Measurements from ENCODE around the gene FBXO21. TPM values are rescaled to one million over a fixed set of nuclear protein-coding genes. Genes with fewer than 3 reads are reported as not detected.

Gene FBXO21
- total and polyA plus RNA-seq, 2 experiments from 2014 or later = 46.3 to 84.2 TPM

DNA sequence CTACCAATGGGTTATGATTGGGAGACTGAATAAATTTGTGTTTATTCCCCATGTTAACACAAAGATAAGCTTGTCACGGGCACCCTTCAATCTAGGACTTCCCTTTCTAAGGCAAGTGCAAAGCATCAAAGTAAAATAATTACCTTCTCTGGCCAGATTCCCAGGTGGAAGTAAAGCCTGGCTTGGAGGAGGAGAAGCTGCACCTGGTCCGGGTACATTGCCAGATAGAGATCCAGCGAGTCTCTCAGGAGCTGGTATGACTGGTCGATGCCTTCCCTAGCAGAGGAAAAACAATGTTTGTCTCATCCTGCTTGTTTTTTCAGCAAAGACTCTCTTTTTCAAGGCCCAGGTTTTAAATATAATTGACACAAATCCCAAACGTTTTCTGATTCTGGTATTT lies 24.9 kb downstream of the FBXO21 start:
- Histone ChIP-seq H3K36me3 (ENCODE audit: insufficient read depth) (peaks cover 47% of the 10 kb centered on the region), H3K79me2 (replicated peaks; ENCODE audit: insufficient read depth) (0 out of 2 replicates have a peak, but pooled peaks cover 7% of the 10 kb centered on the region), H3K4me2 (no peak overlapping the region), H4K20me1 (replicated peaks; ENCODE audit: insufficient read depth) (peaks cover 7% of the 10 kb centered on the region), H3F3A (replicated peaks; ENCODE audit: low read depth) (no peaks in the 10 kb centered on the region), H3K4me1 (ENCODE audit: insufficient read depth) (no peaks in the 10 kb centered on the region), H3K27ac (ENCODE audit: low read depth) (no peak overlapping the region), H3K9me2 (ENCODE audit: insufficient read depth) (no peaks in the 10 kb centered on the region), H3K27me3 (ENCODE audit: insufficient read depth) (no peaks in the 10 kb centered on the region), H2AFZ (no peak overlapping the region), H3K4me3 (no peak overlapping the region)
- Mint-ChIP-seq H3K27ac (no peak overlapping the region), H3K27me3 (ENCODE audit: insufficient read depth, low read depth, poor library complexity) (peaks cover 7% of the 10 kb centered on the region), H3K36me3 (ENCODE audit: low read depth) (peaks cover 88% of the 10 kb centered on the region), H3K4me3 (no peak overlapping the region), H3K4me1 (no peaks in the 10 kb centered on the region), H3K9me3 (no peaks in the 10 kb centered on the region; the same call in 2 of the 3 replicates)
- DNase-seq (ENCODE audit: low spot score) = no peak
- TF ChIP-seq POLR2AphosphoS5 (IDR thresholded peaks at IDR 0.05; ENCODE audit: low read depth) = no peak
- no peak for TF ChIP-seq ZNF114 (CRISPR knock-in tag; IDR thresholded peaks at IDR 0.05)
- no peak for TF ChIP-seq EZH2phosphoT487 (IDR thresholded peaks at IDR 0.05; ENCODE audit: unreplicated experiment)
- no peak for TF ChIP-seq JUNB (IDR thresholded peaks at IDR 0.05; ENCODE audit: unreplicated experiment)
- TF ChIP-seq, protein P1, sequence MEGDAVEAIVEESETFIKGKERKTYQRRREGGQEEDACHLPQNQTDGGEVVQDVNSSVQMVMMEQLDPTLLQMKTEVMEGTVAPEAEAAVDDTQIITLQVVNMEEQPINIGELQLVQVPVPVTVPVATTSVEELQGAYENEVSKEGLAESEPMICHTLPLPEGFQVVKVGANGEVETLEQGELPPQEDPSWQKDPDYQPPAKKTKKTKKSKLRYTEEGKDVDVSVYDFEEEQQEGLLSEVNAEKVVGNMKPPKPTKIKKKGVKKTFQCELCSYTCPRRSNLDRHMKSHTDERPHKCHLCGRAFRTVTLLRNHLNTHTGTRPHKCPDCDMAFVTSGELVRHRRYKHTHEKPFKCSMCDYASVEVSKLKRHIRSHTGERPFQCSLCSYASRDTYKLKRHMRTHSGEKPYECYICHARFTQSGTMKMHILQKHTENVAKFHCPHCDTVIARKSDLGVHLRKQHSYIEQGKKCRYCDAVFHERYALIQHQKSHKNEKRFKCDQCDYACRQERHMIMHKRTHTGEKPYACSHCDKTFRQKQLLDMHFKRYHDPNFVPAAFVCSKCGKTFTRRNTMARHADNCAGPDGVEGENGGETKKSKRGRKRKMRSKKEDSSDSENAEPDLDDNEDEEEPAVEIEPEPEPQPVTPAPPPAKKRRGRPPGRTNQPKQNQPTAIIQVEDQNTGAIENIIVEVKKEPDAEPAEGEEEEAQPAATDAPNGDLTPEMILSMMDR (conservative IDR thresholded peaks at IDR 0.05; ENCODE audit: low read depth in 2 of 2) = no peak
- no peak for TF ChIP-seq ZNF331 (CRISPR knock-in tag; IDR thresholded peaks at IDR 0.05; ENCODE audit: low read depth)
- no peak for TF ChIP-seq EZH2 (IDR thresholded peaks at IDR 0.05; ENCODE audit: low read depth, unreplicated experiment)
- TF ChIP-seq STAT1 (IDR thresholded peaks at IDR 0.05; ENCODE audit: unreplicated experiment) = no peak
- TF ChIP-seq REST (IDR thresholded peaks at IDR 0.05; ENCODE audit: unreplicated experiment) = no peak
- TF ChIP-seq, protein P2, sequence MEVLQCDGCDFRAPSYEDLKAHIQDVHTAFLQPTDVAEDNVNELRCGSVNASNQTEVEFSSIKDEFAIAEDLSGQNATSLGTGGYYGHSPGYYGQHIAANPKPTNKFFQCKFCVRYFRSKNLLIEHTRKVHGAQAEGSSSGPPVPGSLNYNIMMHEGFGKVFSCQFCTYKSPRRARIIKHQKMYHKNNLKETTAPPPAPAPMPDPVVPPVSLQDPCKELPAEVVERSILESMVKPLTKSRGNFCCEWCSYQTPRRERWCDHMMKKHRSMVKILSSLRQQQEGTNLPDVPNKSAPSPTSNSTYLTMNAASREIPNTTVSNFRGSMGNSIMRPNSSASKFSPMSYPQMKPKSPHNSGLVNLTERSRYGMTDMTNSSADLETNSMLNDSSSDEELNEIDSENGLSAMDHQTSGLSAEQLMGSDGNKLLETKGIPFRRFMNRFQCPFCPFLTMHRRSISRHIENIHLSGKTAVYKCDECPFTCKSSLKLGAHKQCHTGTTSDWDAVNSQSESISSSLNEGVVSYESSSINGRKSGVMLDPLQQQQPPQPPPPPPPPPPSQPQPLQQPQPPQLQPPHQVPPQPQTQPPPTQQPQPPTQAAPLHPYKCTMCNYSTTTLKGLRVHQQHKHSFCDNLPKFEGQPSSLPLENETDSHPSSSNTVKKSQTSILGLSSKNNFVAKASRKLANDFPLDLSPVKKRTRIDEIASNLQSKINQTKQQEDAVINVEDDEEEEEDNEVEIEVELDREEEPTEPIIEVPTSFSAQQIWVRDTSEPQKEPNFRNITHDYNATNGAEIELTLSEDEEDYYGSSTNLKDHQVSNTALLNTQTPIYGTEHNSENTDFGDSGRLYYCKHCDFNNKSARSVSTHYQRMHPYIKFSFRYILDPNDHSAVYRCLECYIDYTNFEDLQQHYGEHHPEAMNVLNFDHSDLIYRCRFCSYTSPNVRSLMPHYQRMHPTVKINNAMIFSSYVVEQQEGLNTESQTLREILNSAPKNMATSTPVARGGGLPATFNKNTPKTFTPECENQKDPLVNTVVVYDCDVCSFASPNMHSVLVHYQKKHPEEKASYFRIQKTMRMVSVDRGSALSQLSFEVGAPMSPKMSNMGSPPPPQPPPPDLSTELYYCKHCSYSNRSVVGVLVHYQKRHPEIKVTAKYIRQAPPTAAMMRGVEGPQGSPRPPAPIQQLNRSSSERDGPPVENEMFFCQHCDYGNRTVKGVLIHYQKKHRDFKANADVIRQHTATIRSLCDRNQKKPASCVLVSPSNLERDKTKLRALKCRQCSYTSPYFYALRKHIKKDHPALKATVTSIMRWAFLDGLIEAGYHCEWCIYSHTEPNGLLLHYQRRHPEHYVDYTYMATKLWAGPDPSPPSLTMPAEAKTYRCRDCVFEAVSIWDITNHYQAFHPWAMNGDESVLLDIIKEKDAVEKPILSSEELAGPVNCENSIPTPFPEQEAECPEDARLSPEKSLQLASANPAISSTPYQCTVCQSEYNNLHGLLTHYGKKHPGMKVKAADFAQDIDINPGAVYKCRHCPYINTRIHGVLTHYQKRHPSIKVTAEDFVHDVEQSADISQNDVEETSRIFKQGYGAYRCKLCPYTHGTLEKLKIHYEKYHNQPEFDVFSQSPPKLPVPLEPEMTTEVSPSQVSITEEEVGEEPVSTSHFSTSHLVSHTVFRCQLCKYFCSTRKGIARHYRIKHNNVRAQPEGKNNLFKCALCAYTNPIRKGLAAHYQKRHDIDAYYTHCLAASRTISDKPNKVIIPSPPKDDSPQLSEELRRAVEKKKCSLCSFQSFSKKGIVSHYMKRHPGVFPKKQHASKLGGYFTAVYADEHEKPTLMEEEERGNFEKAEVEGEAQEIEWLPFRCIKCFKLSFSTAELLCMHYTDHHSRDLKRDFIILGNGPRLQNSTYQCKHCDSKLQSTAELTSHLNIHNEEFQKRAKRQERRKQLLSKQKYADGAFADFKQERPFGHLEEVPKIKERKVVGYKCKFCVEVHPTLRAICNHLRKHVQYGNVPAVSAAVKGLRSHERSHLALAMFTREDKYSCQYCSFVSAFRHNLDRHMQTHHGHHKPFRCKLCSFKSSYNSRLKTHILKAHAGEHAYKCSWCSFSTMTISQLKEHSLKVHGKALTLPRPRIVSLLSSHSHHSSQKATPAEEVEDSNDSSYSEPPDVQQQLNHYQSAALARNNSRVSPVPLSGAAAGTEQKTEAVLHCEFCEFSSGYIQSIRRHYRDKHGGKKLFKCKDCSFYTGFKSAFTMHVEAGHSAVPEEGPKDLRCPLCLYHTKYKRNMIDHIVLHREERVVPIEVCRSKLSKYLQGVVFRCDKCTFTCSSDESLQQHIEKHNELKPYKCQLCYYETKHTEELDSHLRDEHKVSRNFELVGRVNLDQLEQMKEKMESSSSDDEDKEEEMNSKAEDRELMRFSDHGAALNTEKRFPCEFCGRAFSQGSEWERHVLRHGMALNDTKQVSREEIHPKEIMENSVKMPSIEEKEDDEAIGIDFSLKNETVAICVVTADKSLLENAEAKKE (CRISPR knock-in tag; IDR thresholded peaks at IDR 0.05) = no peak
- no peak for TF ChIP-seq CREB1 (CRISPR knock-in tag; IDR thresholded peaks at IDR 0.05; ENCODE audit: low read depth)
- no peak for TF ChIP-seq NANOG (IDR thresholded peaks at IDR 0.05; ENCODE audit: borderline replicate concordance)
- TF ChIP-seq ETS1 (IDR thresholded peaks at IDR 0.05) = no peak
- ATAC-seq = no peak
